Endothelial cell of umbilical vein (primary cell): Measurements from ENCODE around the gene LENG8. TPM values are rescaled to one million over a fixed set of nuclear protein-coding genes. Genes with fewer than 3 reads are reported as not detected.

ENCODE experiments used
- BruUV-seq: library from RNA; stranded (reverse); fragments of 400-500 nt; replicated peaks from 2 replicates; lab custom pipeline; 2021; lab: Mats Ljungman, UMichigan
- CTCF ChIA-PET: fragments of 300-600, 350-600 bp; sonication (Branson Sonifier 250); formaldehyde crosslinking; loops from one replicate; lab custom pipeline; 2021; ENCODE audit warnings: antibody characterized with exemption, inconsistent platforms; lab: Charles Lee
- POLR2A ChIA-PET: fragments of 300-600, 350-600 bp; sonication (Branson Sonifier 250); formaldehyde crosslinking; loops from one replicate; lab custom pipeline; 2021; ENCODE audit warnings: antibody characterized with exemption, inconsistent platforms; lab: Charles Lee
- DNase-seq: peaks from one replicate; pipeline ENCODE4 v3.0.0-alpha.2; 2011; ENCODE audit warnings: low read depth, low spot score
- FAIRE-seq: peaks from 2 replicates; lab custom pipeline; 2011; peaks lifted over from hg19 to GRCh38; lab: Jason Lieb, UNC
- H2AFZ ChIP-seq: 2 replicates; pipeline ENCODE4 v1.6.0; 2012; ENCODE audit warnings: low read depth, low read length, control low read depth, inconsistent platforms
- H3K27ac ChIP-seq: 2 replicates; pipeline ENCODE4 v1.5.1; 2011; ENCODE audit warnings: low read depth, mild to moderate bottlenecking, control low read depth, low read length, moderate library complexity; ENCODE audit not compliant: insufficient read depth
- H3K27me3 ChIP-seq, 2 experiments: 2 replicates each; pipeline versions ENCODE4 v1.6.0 to v1.6.1; 2011; ENCODE audit warnings: low read length in 2 of 2, mixed read lengths in 1 of 2; ENCODE audit not compliant: control insufficient read depth in 2 of 2, insufficient read depth in 2 of 2
- H3K36me3 ChIP-seq, 2 experiments: 2 replicates in 1 of 2; 3 replicates in 1 of 2; pipeline ENCODE4 v1.5.1; 2011; ENCODE audit warnings: low read length in 2 of 2, mild to moderate bottlenecking in 1 of 2, moderate library complexity in 1 of 2; ENCODE audit not compliant: control insufficient read depth in 2 of 2, insufficient read depth in 2 of 2; ENCODE audit errors: extremely low read depth in 1 of 2
- H3K4me1 ChIP-seq: 3 replicates; pipeline ENCODE4 v1.5.1; 2011; ENCODE audit warnings: mild to moderate bottlenecking, low read length; ENCODE audit not compliant: control insufficient read depth, insufficient read depth; ENCODE audit errors: extremely low read depth
- H3K4me2 ChIP-seq: 2 replicates; pipeline ENCODE4 v1.6.1; 2011; ENCODE audit warnings: low read length, control low read depth, mixed read lengths; ENCODE audit not compliant: insufficient read depth
- H3K4me3 ChIP-seq, 3 experiments: fragments of 200-600 bp in 1 of 3; sonication (generic), shearing (Covaris generic) in 1 of 3; replicated peaks in 1 of 3; 2 replicates each; pipeline ENCODE4 v1.5.1; 2011 to 2016; ENCODE audit warnings: control low read depth in 3 of 3, low read length in 3 of 3, mild to moderate bottlenecking in 2 of 3, inconsistent platforms in 1 of 3, low read depth in 1 of 3, moderate library complexity in 1 of 3; ENCODE audit not compliant: insufficient read depth in 1 of 3
- H3K79me2 ChIP-seq: 2 replicates; pipeline ENCODE4 v1.6.0; 2012; ENCODE audit warnings: low read length, inconsistent platforms; ENCODE audit not compliant: control insufficient read depth, insufficient read depth
- H3K9ac ChIP-seq: replicated peaks from 2 replicates; pipeline ENCODE3; 2011; ENCODE audit warnings: low read length, control low read depth; ENCODE audit not compliant: insufficient read depth; ENCODE audit errors: extremely low read depth
- H3K9me1 ChIP-seq: replicated peaks from 3 replicates; pipeline ENCODE4 v1.6.0; 2011; ENCODE audit warnings: mild to moderate bottlenecking, low read length; ENCODE audit not compliant: control insufficient read depth, insufficient read depth; ENCODE audit errors: extremely low read depth
- H3K9me3 ChIP-seq: replicated peaks from 2 replicates; pipeline ENCODE4 v1.5.1; 2012; ENCODE audit warnings: low read length, inconsistent platforms; ENCODE audit not compliant: control insufficient read depth, insufficient read depth
- H4K20me1 ChIP-seq: replicated peaks from 2 replicates; pipeline ENCODE3; 2011; ENCODE audit warnings: mild to moderate bottlenecking, low read length; ENCODE audit not compliant: control insufficient read depth, insufficient read depth; ENCODE audit errors: extremely low read depth
- EZH2 ChIP-seq: IDR thresholded peaks from 2 replicates; pipeline ENCODE4 v1.6.1; 2012; ENCODE audit warnings: borderline replicate concordance, low read depth, mild to moderate bottlenecking, moderate library complexity, low read length, inconsistent platforms; ENCODE audit not compliant: severe bottlenecking
- FOS ChIP-seq: IDR thresholded peaks from 2 replicates; pipeline ENCODE4 v1.6.1; 2011; ENCODE audit warnings: mild to moderate bottlenecking, low read length, moderate library complexity, borderline replicate concordance; ENCODE audit not compliant: insufficient read depth
- GATA2 ChIP-seq: IDR thresholded peaks from 2 replicates; pipeline ENCODE4 v1.7.0; 2011; ENCODE audit warnings: low read depth, mild to moderate bottlenecking, moderate library complexity, mixed read lengths, low read length; ENCODE audit not compliant: insufficient read length, insufficient read depth
- JUN ChIP-seq: IDR thresholded peaks from 2 replicates; pipeline ENCODE4 v1.6.1; 2011; ENCODE audit warnings: borderline replicate concordance, low read depth; ENCODE audit not compliant: insufficient read length, insufficient read depth
- MYC ChIP-seq: IDR thresholded peaks from one replicate; pipeline ENCODE4 v1.6.1; 2011; ENCODE audit warnings: mild to moderate bottlenecking, low read depth, low read length
- POLR2A ChIP-seq: IDR thresholded peaks from 2 replicates; pipeline ENCODE4 v1.6.1; 2012; ENCODE audit warnings: low read depth, mild to moderate bottlenecking, control low read depth, low read length
- POLR2AphosphoS5 ChIP-seq: IDR thresholded peaks from 2 replicates; pipeline ENCODE4 v1.6.1; 2012; ENCODE audit warnings: low read depth, mild to moderate bottlenecking, control low read depth, low read length, moderate library complexity; ENCODE audit not compliant: insufficient read depth
- dilution Hi-C: fragments of 300-500 bp; cut with MboI; formaldehyde crosslinking; loops from one replicate; pipeline ENCODE4 v1.15.0; 2019; ENCODE audit warnings: low sequenced_read_pairs; ENCODE audit not compliant: extremely low pct_ligation_motif_present
- intact Hi-C: fragments of 100-400 bp; cut with micrococcal nuclease; formaldehyde crosslinking; loops from one replicate; pipeline ENCODE4 v1.10.0; 2022
- polyA plus RNA-seq, 4 experiments: library from polyadenylated mRNA; depleted of rRNA in 3 of 4; stranded (reverse) in 3 of 4; unstranded in 1 of 4; fragments of >200 nt; gene quantifications; 2 replicates each; pipeline versions ENCODE4 v1.2.1 to v1.2.3, GENCODE V29; 2011 to 2012; ENCODE audit warnings: missing spikeins in 1 of 4
- total RNA-seq: library from RNA; stranded (reverse); gene quantifications from 2 replicates; pipeline ENCODE4 v1.2.3, GENCODE V29; 2021
- TF ChIP-seq, protein P1 (sequence below), 2 donors: IDR thresholded peaks; 1 replicate in 1 of 2; 2 replicates in 1 of 2; pipeline ENCODE4 v1.5.1; 2011; ENCODE audit warnings: low read length in 2 of 2, mild to moderate bottlenecking in 2 of 2, moderate library complexity in 2 of 2, control low read depth in 1 of 2, inconsistent platforms in 1 of 2, low read depth in 1 of 2; ENCODE audit not compliant: insufficient read depth in 1 of 2; ENCODE audit errors: extremely low read depth in 1 of 2
- TF ChIP-seq, protein P2 (sequence below): IDR thresholded peaks from 2 replicates; pipeline ENCODE4 v1.6.1; 2011; ENCODE audit not compliant: insufficient read depth, insufficient read length

The LENG8 gene
- total and polyA plus RNA-seq, 2 donors (not counting 3 experiments of a cell fraction or from before 2014, with no cell fraction given) = 130 to 218 TPM

- TF ChIP-seq EZH2 (no peak), GATA2 (no peak), FOS (no peak), JUN (no peak), POLR2AphosphoS5 (no peak), POLR2A (no peak), MYC (no peak)
- TF ChIP-seq, protein P1, sequence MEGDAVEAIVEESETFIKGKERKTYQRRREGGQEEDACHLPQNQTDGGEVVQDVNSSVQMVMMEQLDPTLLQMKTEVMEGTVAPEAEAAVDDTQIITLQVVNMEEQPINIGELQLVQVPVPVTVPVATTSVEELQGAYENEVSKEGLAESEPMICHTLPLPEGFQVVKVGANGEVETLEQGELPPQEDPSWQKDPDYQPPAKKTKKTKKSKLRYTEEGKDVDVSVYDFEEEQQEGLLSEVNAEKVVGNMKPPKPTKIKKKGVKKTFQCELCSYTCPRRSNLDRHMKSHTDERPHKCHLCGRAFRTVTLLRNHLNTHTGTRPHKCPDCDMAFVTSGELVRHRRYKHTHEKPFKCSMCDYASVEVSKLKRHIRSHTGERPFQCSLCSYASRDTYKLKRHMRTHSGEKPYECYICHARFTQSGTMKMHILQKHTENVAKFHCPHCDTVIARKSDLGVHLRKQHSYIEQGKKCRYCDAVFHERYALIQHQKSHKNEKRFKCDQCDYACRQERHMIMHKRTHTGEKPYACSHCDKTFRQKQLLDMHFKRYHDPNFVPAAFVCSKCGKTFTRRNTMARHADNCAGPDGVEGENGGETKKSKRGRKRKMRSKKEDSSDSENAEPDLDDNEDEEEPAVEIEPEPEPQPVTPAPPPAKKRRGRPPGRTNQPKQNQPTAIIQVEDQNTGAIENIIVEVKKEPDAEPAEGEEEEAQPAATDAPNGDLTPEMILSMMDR (IDR thresholded peaks at IDR 0.05; ENCODE audit: extremely low read depth in 1 of 2, insufficient read depth in 1 of 2, low read depth in 1 of 2, low read length in 2 of 2) = no peak
- TF ChIP-seq, protein P2, sequence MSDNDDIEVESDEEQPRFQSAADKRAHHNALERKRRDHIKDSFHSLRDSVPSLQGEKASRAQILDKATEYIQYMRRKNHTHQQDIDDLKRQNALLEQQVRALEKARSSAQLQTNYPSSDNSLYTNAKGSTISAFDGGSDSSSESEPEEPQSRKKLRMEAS = no peak
- POLR2A ChIA-PET = no interaction called here
- intact Hi-C loops = no loop called here
- DNase-seq (no peak), FAIRE-seq (no peak)
- Histone ChIP-seq H2AFZ (no peak overlapping the region), H3K27ac (no peak overlapping the region), H3K9me1 (no peaks in the 10 kb centered on the region), H3K4me2 (no peak overlapping the region), H3K9me3 (no peaks in the 10 kb centered on the region), H3K4me1 (no peaks in the 10 kb centered on the region), H3K9ac (no peak overlapping the region), H3K79me2 (no peaks in the 10 kb centered on the region), H3K27me3 (no peaks in the 10 kb centered on the region), H4K20me1 (no peaks in the 10 kb centered on the region), H3K36me3 (no peaks in the 10 kb centered on the region), H3K4me3 (no peak overlapping the region)
- CTCF ChIA-PET = no interaction called here
- dilution Hi-C loops = no loop called here
- BruUV-seq = no TSS peak
Measured at GRCh38 chr19:54489766-54490165, 40.8 kb downstream of the LENG8 start.
